GM19395 (cell line): ENCODE data around the gene THEMIS2.
A peak's percentile ranks its signal among the peaks of the same experiment; 100 is the strongest.
"Not testable (repeated sequence)": the region's sequence is repeated elsewhere in the genome, so short reads cannot be mapped to it uniquely, and the experiment has no call there.

ENCODE experiments used
- ATAC-seq: cut with Tn5 transposase; IDR thresholded peaks from one replicate; pipeline ENCODE4 v1.9.1; 2021; ENCODE audit warnings: mild to moderate bottlenecking, moderate library complexity; ENCODE audit not compliant: unreplicated experiment

THEMIS2 gene

GRCh38 chr1:27862671-27863537, 9.4 kb upstream of the THEMIS2 start:
- peak; percentile 62 for ATAC-seq

- no peak for ATAC-seq
Observed at GRCh38 chr1:27863538-27863915, 8.8 kb upstream of the THEMIS2 start.

- no peak for ATAC-seq
Observed at GRCh38 chr1:27864264-27864895, 8.0 kb upstream of the THEMIS2 start.

GRCh38 chr1:27865821-27866220, 6.5 kb upstream of the THEMIS2 start:
- no peak for ATAC-seq

GRCh38 chr1:27868556-27868931, 3.8 kb upstream of the THEMIS2 start:
- no peak for ATAC-seq

GRCh38 chr1:27868932-27869718, 3.2 kb upstream of the THEMIS2 start:
- no peak for ATAC-seq

GRCh38 chr1:27869719-27870085, 2.6 kb upstream of the THEMIS2 start:
- ATAC-seq = no peak

- not testable (repeated sequence) for ATAC-seq
Observed at GRCh38 chr1:27871076-27871475, 1.3 kb upstream of the THEMIS2 start.

GRCh38 chr1:27872802-27873551, 633 bp downstream of the THEMIS2 start:
- ATAC-seq = no peak

GRCh38 chr1:27873671-27874384, 1.5 kb downstream of the THEMIS2 start:
- ATAC-seq = no peak

- ATAC-seq = no peak
Observed at GRCh38 chr1:27876341-27877114, 4.2 kb downstream of the THEMIS2 start.

- no peak for ATAC-seq
Observed at GRCh38 chr1:27877115-27877416, 4.7 kb downstream of the THEMIS2 start.

GRCh38 chr1:27878039-27878438, 5.7 kb downstream of the THEMIS2 start:
- ATAC-seq = no peak

- no peak for ATAC-seq
Observed at GRCh38 chr1:27878787-27879335, 6.5 kb downstream of the THEMIS2 start.

GRCh38 chr1:27879374-27880082, 7.2 kb downstream of the THEMIS2 start:
- no peak for ATAC-seq

GRCh38 chr1:27882543-27882903, 10.2 kb downstream of the THEMIS2 start:
- ATAC-seq = no peak

- no peak for ATAC-seq
Observed at GRCh38 chr1:27883536-27883935, 11.2 kb downstream of the THEMIS2 start.

- ATAC-seq = peak; percentile 41
Observed at GRCh38 chr1:27884006-27884954, 11.9 kb downstream of the THEMIS2 start.
